HG02943 (cell line): ENCODE results near the gene PRR3.
"Not testable (repeated sequence)": the region's sequence is repeated elsewhere in the genome, so short reads cannot be mapped to it uniquely, and the experiment has no call there.

Experiments used
- ATAC-seq: cut with Tn5 transposase; IDR thresholded peaks from one replicate; pipeline ENCODE4 v1.9.1; 2021; ENCODE audit warnings: mild to moderate bottlenecking, low read depth, moderate library complexity; ENCODE audit not compliant: unreplicated experiment

The PRR3 gene

GRCh38 chr6:30556906-30557682 lies at the start of gene PRR3:
PRR3 (plus strand) TSS chr6:30557295; CDS start chr6:30557345, 50 bp downstream.
- peak; percentile 62 for ATAC-seq

GRCh38 chr6:30507849-30508827 lies 49.0 kb upstream of the PRR3 start:
- ATAC-seq = no peak

- no peak for ATAC-seq
These were observed 48.0 kb upstream of the PRR3 start for GRCh38 chr6:30508890-30509736.

GRCh38 chr6:30510419-30511168 lies 46.5 kb upstream of the PRR3 start:
- no peak for ATAC-seq

GRCh38 chr6:30511169-30511546 lies 45.9 kb upstream of the PRR3 start:
- no peak for ATAC-seq

- no peak for ATAC-seq
These were observed 43.6 kb upstream of the PRR3 start for GRCh38 chr6:30513451-30513850.

GRCh38 chr6:30515106-30515505 lies 42.0 kb upstream of the PRR3 start:
- no peak for ATAC-seq

- ATAC-seq = peak; percentile 68
These were observed 40.9 kb upstream of the PRR3 start for GRCh38 chr6:30515944-30516753.

GRCh38 chr6:30516754-30517076 lies 40.4 kb upstream of the PRR3 start:
- ATAC-seq = not testable (repeated sequence)

- ATAC-seq = not testable (repeated sequence)
These were observed 39.2 kb upstream of the PRR3 start for GRCh38 chr6:30517767-30518504.

- not testable (repeated sequence) for ATAC-seq
These were observed 38.5 kb upstream of the PRR3 start for GRCh38 chr6:30518505-30519145.

GRCh38 chr6:30520522-30520921 lies 36.6 kb upstream of the PRR3 start:
- no peak for ATAC-seq

- ATAC-seq = not testable (repeated sequence)
These were observed 36.0 kb upstream of the PRR3 start for GRCh38 chr6:30521082-30521481.

GRCh38 chr6:30521952-30522351 lies 35.1 kb upstream of the PRR3 start:
- not testable (repeated sequence) for ATAC-seq

- ATAC-seq = not testable (repeated sequence)
These were observed 30.7 kb upstream of the PRR3 start for GRCh38 chr6:30526444-30526843.

GRCh38 chr6:30529349-30529875 lies 27.7 kb upstream of the PRR3 start:
- not testable (repeated sequence) for ATAC-seq

GRCh38 chr6:30530014-30530413 lies 27.1 kb upstream of the PRR3 start:
- no peak for ATAC-seq
